Dendritic cell treated with granulocyte-macrophage colony-stimulating factor and Interleukin-4, amounts not matched to agents 40 ng/mL and 50 ng/mL, for 4 days (primary cell): ENCODE measurements around the gene RASAL2.
"Not testable (repeated sequence)": the region's sequence is repeated elsewhere in the genome, so short reads cannot be mapped to it uniquely, and the experiment has no call there.

ENCODE experiments used
- H3K27ac Mint-ChIP-seq: one replicate; pipeline ENCODE4 v1.8.0; 2022; ENCODE audit warnings: mild to moderate bottlenecking, mixed read lengths
- H3K27me3 Mint-ChIP-seq: one replicate; pipeline ENCODE4 v1.8.0; 2022; ENCODE audit warnings: mild to moderate bottlenecking, mixed read lengths
- H3K36me3 Mint-ChIP-seq: one replicate; pipeline ENCODE4 v1.8.0; 2022; ENCODE audit warnings: low read depth, mixed read lengths
- H3K4me1 Mint-ChIP-seq: one replicate; pipeline ENCODE4 v1.8.0; 2022; ENCODE audit warnings: low read depth, mixed read lengths
- H3K4me3 Mint-ChIP-seq: one replicate; pipeline ENCODE4 v1.8.0; 2022; ENCODE audit warnings: mild to moderate bottlenecking, moderate library complexity, mixed read lengths
- H3K9me3 Mint-ChIP-seq: one replicate; pipeline ENCODE4 v1.8.0; 2022; ENCODE audit warnings: mixed read lengths
- intact Hi-C: fragments of 100-400 bp; cut with micrococcal nuclease; formaldehyde crosslinking; loops from one replicate; pipeline ENCODE4 v1.15.0; 2022

RASAL2 gene

GRCh38 chr1:178501705-178502329 is 407.9 kb downstream of the RASAL2 start:
- Mint-ChIP-seq H3K27me3 (no peaks in the 10 kb centered on the region), H3K4me1 (no peaks in the 10 kb centered on the region), H3K9me3 (no peaks in the 10 kb centered on the region), H3K36me3 (no peaks in the 10 kb centered on the region), H3K27ac (no peak overlapping the region), H3K4me3 (no peak overlapping the region)
- intact Hi-C loops, result loop anchor here (1.0 to 5.0 kb wide), 2 partner anchors 192 to 470 kb away; no protein-coding TSS in a partner anchor

GRCh38 chr1:178502330-178502714 is 408.4 kb downstream of the RASAL2 start:
- no peaks in the 10 kb centered on the region for H3K36me3 Mint-ChIP-seq
- H3K27ac Mint-ChIP-seq, result no peak overlapping the region
- H3K4me1 Mint-ChIP-seq, result no peaks in the 10 kb centered on the region
- no peaks in the 10 kb centered on the region for H3K9me3 Mint-ChIP-seq
- intact Hi-C loops, result loop anchor here (5.0 kb wide), 1 partner anchor 470 kb away; no protein-coding TSS in a partner anchor
- H3K4me3 Mint-ChIP-seq, result no peak overlapping the region
- H3K27me3 Mint-ChIP-seq, result no peaks in the 10 kb centered on the region

- Mint-ChIP-seq H3K27ac (no peak overlapping the region), H3K4me3 (no peak overlapping the region), H3K9me3 (no peaks in the 10 kb centered on the region), H3K27me3 (no peaks in the 10 kb centered on the region), H3K4me1 (no peaks in the 10 kb centered on the region), H3K36me3 (no peaks in the 10 kb centered on the region)
- intact Hi-C loops, result loop anchor here (5.0 kb wide), 1 partner anchor 471 kb away; no protein-coding TSS in a partner anchor
These were observed 409.0 kb downstream of the RASAL2 start for GRCh38 chr1:178502856-178503255.

GRCh38 chr1:178503316-178503715 is 409.4 kb downstream of the RASAL2 start:
- not testable (repeated sequence) for H3K4me3 Mint-ChIP-seq, H3K27me3 Mint-ChIP-seq, H3K27ac Mint-ChIP-seq, H3K4me1 Mint-ChIP-seq, H3K9me3 Mint-ChIP-seq, H3K36me3 Mint-ChIP-seq
- intact Hi-C loops, result loop anchor here (5.0 kb wide), 1 partner anchor 471 kb away; no protein-coding TSS in a partner anchor

- Mint-ChIP-seq H3K27me3 (no peaks in the 10 kb centered on the region), H3K27ac (no peak overlapping the region)
- intact Hi-C loops, result loop anchor here (5.0 kb wide), 1 partner anchor 472 kb away; no protein-coding TSS in a partner anchor
These were observed 409.9 kb downstream of the RASAL2 start for GRCh38 chr1:178503849-178504248.

GRCh38 chr1:178504286-178504685 is 410.4 kb downstream of the RASAL2 start:
- H3K27me3 Mint-ChIP-seq, result no peaks in the 10 kb centered on the region
- H3K36me3 Mint-ChIP-seq, result no peaks in the 10 kb centered on the region
- H3K4me3 Mint-ChIP-seq, result no peak overlapping the region
- H3K4me1 Mint-ChIP-seq, result no peaks in the 10 kb centered on the region
- intact Hi-C loops, result loop anchor here (5.0 kb wide), 1 partner anchor 472 kb away; no protein-coding TSS in a partner anchor
- no peak overlapping the region for H3K27ac Mint-ChIP-seq
- no peaks in the 10 kb centered on the region for H3K9me3 Mint-ChIP-seq

More at GRCh38 chr1:178503849-178504248, 409.9 kb downstream of the RASAL2 start:
- Mint-ChIP-seq H3K36me3 (no peaks in the 10 kb centered on the region), H3K4me3 (no peak overlapping the region), H3K9me3 (no peaks in the 10 kb centered on the region), H3K4me1 (no peaks in the 10 kb centered on the region)

- no peaks in the 10 kb centered on the region for H3K9me3 Mint-ChIP-seq
- intact Hi-C loops, result no loop called here
- H3K4me1 Mint-ChIP-seq, result no peaks in the 10 kb centered on the region
- no peak overlapping the region for H3K4me3 Mint-ChIP-seq
- no peak overlapping the region for H3K27ac Mint-ChIP-seq
- H3K36me3 Mint-ChIP-seq, result no peaks in the 10 kb centered on the region
- no peaks in the 10 kb centered on the region for H3K27me3 Mint-ChIP-seq
These were observed 412.3 kb downstream of the RASAL2 start for GRCh38 chr1:178506177-178506576.

- H3K4me1 Mint-ChIP-seq, result no peaks in the 10 kb centered on the region
- intact Hi-C loops, result no loop called here
- H3K9me3 Mint-ChIP-seq, result no peaks in the 10 kb centered on the region
- no peaks in the 10 kb centered on the region for H3K27me3 Mint-ChIP-seq
- H3K36me3 Mint-ChIP-seq, result no peaks in the 10 kb centered on the region
- no peak overlapping the region for H3K4me3 Mint-ChIP-seq
- no peak overlapping the region for H3K27ac Mint-ChIP-seq
These were observed 412.8 kb downstream of the RASAL2 start for GRCh38 chr1:178506669-178507068.

GRCh38 chr1:178509414-178510007 is 415.6 kb downstream of the RASAL2 start:
- no peaks in the 10 kb centered on the region for H3K27me3 Mint-ChIP-seq
- intact Hi-C loops, result no loop called here
- H3K9me3 Mint-ChIP-seq, result no peaks in the 10 kb centered on the region
- H3K4me1 Mint-ChIP-seq, result no peaks in the 10 kb centered on the region
- H3K4me3 Mint-ChIP-seq, result no peak overlapping the region
- H3K36me3 Mint-ChIP-seq, result no peaks in the 10 kb centered on the region
- H3K27ac Mint-ChIP-seq, result no peak overlapping the region

GRCh38 chr1:178510155-178510554 is 416.3 kb downstream of the RASAL2 start:
- intact Hi-C loops, result no loop called here
- Mint-ChIP-seq H3K36me3 (no peaks in the 10 kb centered on the region), H3K27ac (no peak overlapping the region), H3K9me3 (no peaks in the 10 kb centered on the region), H3K4me1 (no peaks in the 10 kb centered on the region), H3K4me3 (no peak overlapping the region), H3K27me3 (no peaks in the 10 kb centered on the region)

GRCh38 chr1:178512566-178513277 is 418.8 kb downstream of the RASAL2 start, which contains the start of gene TEX35:
TEX35 (plus strand) TSS chr1:178513109; CDS start chr1:178513189, 80 bp downstream.
- Mint-ChIP-seq H3K9me3 (no peaks in the 10 kb centered on the region), H3K27ac (no peak within 1 kb of the TSS), H3K4me1 (no peaks in the 10 kb centered on the region), H3K36me3 (no peaks in the 10 kb centered on the region), H3K27me3 (no peaks in the 10 kb centered on the region), H3K4me3 (no peak within 1 kb of the TSS)
- intact Hi-C loops, result no loop called here

- H3K4me1 Mint-ChIP-seq, result no peaks in the 10 kb centered on the region
- H3K27me3 Mint-ChIP-seq, result no peaks in the 10 kb centered on the region
- intact Hi-C loops, result no loop called here
- no peaks in the 10 kb centered on the region for H3K36me3 Mint-ChIP-seq
- no peaks in the 10 kb centered on the region for H3K9me3 Mint-ChIP-seq
- no peak overlapping the region for H3K27ac Mint-ChIP-seq
- H3K4me3 Mint-ChIP-seq, result no peak overlapping the region
These were observed 419.5 kb downstream of the RASAL2 start for GRCh38 chr1:178513278-178513983.

GRCh38 chr1:178516110-178516509 is 422.2 kb downstream of the RASAL2 start:
- intact Hi-C loops, result no loop called here
- Mint-ChIP-seq H3K36me3 (no peaks in the 10 kb centered on the region), H3K27me3 (peaks cover 1% of the 10 kb centered on the region), H3K4me1 (no peaks in the 10 kb centered on the region), H3K9me3 (no peaks in the 10 kb centered on the region), H3K4me3 (no peak overlapping the region), H3K27ac (no peak overlapping the region)

- Mint-ChIP-seq H3K9me3 (no peaks in the 10 kb centered on the region), H3K36me3 (no peaks in the 10 kb centered on the region), H3K4me1 (no peaks in the 10 kb centered on the region), H3K27ac (no peak overlapping the region), H3K27me3 (peaks cover 1% of the 10 kb centered on the region), H3K4me3 (no peak overlapping the region)
- intact Hi-C loops, result no loop called here
These were observed 425.0 kb downstream of the RASAL2 start for GRCh38 chr1:178518894-178519293.
